Naive thymus-derived CD4-positive, alpha-beta T cell (primary cell): ENCODE measurements around the gene TERC. TPM values are rescaled to one million over a fixed set of nuclear protein-coding genes. Genes with fewer than 3 reads are reported as not detected.

Source experiments
- ATAC-seq: fragments of 150-1000 bp; cut with Tn5 transposase; 2 replicates; pipeline ENCODE4 v1.10.0; 2021; ENCODE audit warnings: mild to moderate bottlenecking, moderate library complexity
- CTCF ChIA-PET: fragments of 350-600 bp; sonication (Branson Sonifier 250); formaldehyde crosslinking; loops from one replicate; lab custom pipeline; 2021; ENCODE audit warnings: antibody characterized with exemption; lab: Charles Lee
- POLR2A ChIA-PET: fragments of 350-600 bp; sonication (Branson Sonifier 250); formaldehyde crosslinking; loops from one replicate; lab custom pipeline; 2021; ENCODE audit warnings: antibody characterized with exemption, inconsistent platforms; lab: Charles Lee
- DNase-seq, 9 donors: peaks; one replicate each; pipeline versions ENCODE4 v3.0.0 to v3.0.0-alpha.2; 2020 to 2022; ENCODE audit warnings: mixed read lengths in 1 of 9
- H3K27ac ChIP-seq: one replicate; pipeline ENCODE4 v1.7.0; 2013; ENCODE audit warnings: mild to moderate bottlenecking, low read depth, low read length, moderate library complexity
- H3K27me3 ChIP-seq, 2 donors: one replicate each; pipeline ENCODE4 v1.7.0; 2013; ENCODE audit warnings: low read length in 2 of 2, mild to moderate bottlenecking in 2 of 2, moderate library complexity in 2 of 2; ENCODE audit not compliant: control insufficient read depth in 2 of 2, insufficient read depth in 2 of 2
- H3K36me3 ChIP-seq, 3 experiments: 1 replicate in 2 of 3; 2 replicates in 1 of 3; pipeline ENCODE4 v1.7.0; 2013; ENCODE audit warnings: low read length in 3 of 3, mild to moderate bottlenecking in 3 of 3, moderate library complexity in 1 of 3; ENCODE audit not compliant: insufficient read depth in 3 of 3, control insufficient read depth in 2 of 3
- H3K4me1 ChIP-seq, 2 donors: one replicate each; pipeline ENCODE4 v1.7.0; 2013; ENCODE audit warnings: low read length in 2 of 2, mild to moderate bottlenecking in 2 of 2, moderate library complexity in 1 of 2; ENCODE audit not compliant: control insufficient read depth in 2 of 2, insufficient read depth in 2 of 2
- H3K4me3 ChIP-seq: 2 replicates; pipeline ENCODE4 v1.7.0; 2013; ENCODE audit warnings: mild to moderate bottlenecking, low read length
- H3K9me3 ChIP-seq, 3 experiments: 1 replicate in 2 of 3; 2 replicates in 1 of 3; pipeline ENCODE4 v1.7.0; 2013; ENCODE audit warnings: low read length in 3 of 3; ENCODE audit not compliant: control insufficient read depth in 2 of 3
- H3K27ac Mint-ChIP-seq, 9 donors: one replicate each; pipeline ENCODE4 v1.8.0; 2020 to 2022; ENCODE audit warnings: mixed read lengths in 9 of 9, mild to moderate bottlenecking in 8 of 9, moderate library complexity in 5 of 9, inconsistent platforms in 2 of 9
- H3K27me3 Mint-ChIP-seq, 5 donors: one replicate each; pipeline ENCODE4 v1.8.0; 2021 to 2022; ENCODE audit warnings: mixed read lengths in 5 of 5, mild to moderate bottlenecking in 1 of 5
- H3K36me3 Mint-ChIP-seq, 5 donors: one replicate each; pipeline ENCODE4 v1.8.0; 2020 to 2022; ENCODE audit warnings: mixed read lengths in 5 of 5, mild to moderate bottlenecking in 3 of 5, inconsistent platforms in 1 of 5
- H3K4me1 Mint-ChIP-seq, 7 donors: one replicate each; pipeline ENCODE4 v1.8.0; 2020 to 2022; ENCODE audit warnings: mixed read lengths in 7 of 7, mild to moderate bottlenecking in 3 of 7, inconsistent platforms in 1 of 7
- H3K4me3 Mint-ChIP-seq, 10 donors: one replicate each; pipeline ENCODE4 v1.8.0; 2020 to 2022; ENCODE audit warnings: mild to moderate bottlenecking in 10 of 10, mixed read lengths in 10 of 10, moderate library complexity in 6 of 10, inconsistent platforms in 2 of 10
- H3K9me3 Mint-ChIP-seq, 11 donors: one replicate each; pipeline ENCODE4 v1.8.0; 2020 to 2022; ENCODE audit warnings: mixed read lengths in 11 of 11, mild to moderate bottlenecking in 4 of 11, inconsistent platforms in 1 of 11, moderate library complexity in 1 of 11
- intact Hi-C, 2 donors: fragments of 100-400 bp; cut with micrococcal nuclease; formaldehyde crosslinking; loops; one replicate each; pipeline ENCODE4 v1.15.1; 2023
- polyA plus RNA-seq, 2 donors: library from polyadenylated mRNA; unstranded; fragments of 300-500 nt; fragmentation: Illumina TruSeq; gene quantifications; one replicate each; pipeline ENCODE4 v1.2.3, GENCODE V29; 2021
- total RNA-seq, 6 experiments: library from RNA in 5 of 6; stranded (reverse) in 5 of 6; gene quantifications; 1 replicate in 5 of 6; 2 replicates in 1 of 6; pipeline ENCODE4 v1.2.3 and lab custom pipeline; 2021 to 2026

The TERC gene
- total and polyA plus RNA-seq, 7 experiments from 2014 or later, result 1.1 to 19.4 (median 5.8) TPM; not detected in 1

DNA sequence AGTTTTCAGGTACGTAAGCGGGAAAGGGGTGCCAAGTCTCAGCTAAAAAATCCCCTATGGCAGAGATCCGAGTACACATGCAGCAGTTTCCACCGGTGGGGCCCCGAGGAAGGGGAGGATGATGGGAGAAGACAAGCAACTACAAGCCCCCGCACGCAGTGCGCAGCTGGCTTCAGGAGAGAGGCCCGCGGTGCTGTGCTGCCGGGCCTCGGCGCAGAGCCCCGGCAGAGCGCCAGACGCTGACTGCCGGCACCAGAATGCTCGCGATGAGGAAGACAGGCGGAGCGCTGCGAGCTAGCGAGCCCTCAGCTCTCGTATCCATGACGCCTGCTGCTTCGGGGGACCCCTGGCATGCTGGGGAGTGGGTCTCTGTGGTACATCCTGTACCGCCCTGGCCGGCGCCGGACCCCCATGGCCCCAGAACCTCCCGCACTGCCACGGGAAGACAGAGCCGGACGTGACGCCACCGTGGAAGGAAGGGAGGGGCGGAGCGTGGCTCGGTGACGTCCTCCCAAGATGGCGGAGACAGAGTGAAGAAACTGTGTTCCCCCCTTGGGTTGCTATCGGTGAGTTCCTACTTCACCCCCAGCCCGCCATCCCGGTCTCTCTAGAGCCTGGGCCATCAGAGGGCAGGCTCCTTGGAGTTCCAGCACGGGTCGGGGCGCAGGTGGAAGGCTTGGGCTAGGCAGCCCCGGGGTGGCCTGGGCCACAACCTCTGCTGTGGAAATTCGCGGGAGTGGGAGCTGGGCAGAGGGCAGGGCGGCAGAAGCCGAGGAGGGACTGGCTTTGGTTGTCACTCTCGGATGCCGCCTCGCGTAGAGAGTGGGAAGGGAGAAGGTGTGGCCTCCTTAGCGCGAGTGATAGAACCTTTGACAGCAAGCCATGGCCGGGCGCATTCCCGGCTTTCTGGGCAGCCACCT is 8.3 kb upstream of the TERC start, which contains the start of gene MYNN:
TSS of gene MYNN (plus strand) at position 500 of the 920 bp plus-strand sequence. CDS start 900 bp downstream, outside the sequence.
- Mint-ChIP-seq H3K27ac (peak within 1 kb of the TSS; percentile 96 to 100 (median 99)), H3K27me3 (peaks cover 0 to 5% (median 0%) of the 10 kb centered on the region in 5 donors), H3K4me1 (peaks cover 18 to 69% (median 56%) of the 10 kb centered on the region in 7 donors), H3K9me3 (peaks cover 0 to 18% (median 0%) of the 10 kb centered on the region in 11 donors), H3K36me3 (peaks cover 0 to 25% (median 20%) of the 10 kb centered on the region in 5 donors), H3K4me3 (peak within 1 kb of the TSS; percentile 91 to 99 (median 97))
- intact Hi-C loops, result loop anchor here (1.0 to 10.0 kb wide), 16 partner anchors 8 to 1687 kb away; partner anchors contain the start of genes PHC3 (in 2 of the 2), PRKCI (in 2 of the 2), SEC62 (in 2 of the 2) and SKIL (in 2 of the 2)
- Histone ChIP-seq H3K9me3 (no peaks in the 10 kb centered on the region), H3K36me3 (peaks cover 0 to 25% (median 13%) of the 10 kb centered on the region in 3 experiments), H3K4me3 (peak within 1 kb of the TSS; percentile 87), H3K4me1 (peaks cover 15 to 22% of the 10 kb centered on the region in 2 donors), H3K27me3 (no peaks in the 10 kb centered on the region), H3K27ac (peak within 1 kb of the TSS; percentile 100)
- ChIA-PET CTCF (interaction anchor here (0.6 to 3.2 kb wide), 5 partner anchors 9 to 593 kb away, joined by 3 to 15 read pairs (median 3); partner anchors contain the start of gene TERC), POLR2A (interaction anchor here (0.6 to 3.7 kb wide), 21 partner anchors 9 to 1097 kb away, joined by 3 to 89 read pairs (median 3); partner anchors contain the start of genes GPR160, LRRC34, LRRIQ4 and PHC3)
- DNase-seq, result peak; percentile 87 to 95 (median 93)
- ATAC-seq, result peak; percentile 90

DNA sequence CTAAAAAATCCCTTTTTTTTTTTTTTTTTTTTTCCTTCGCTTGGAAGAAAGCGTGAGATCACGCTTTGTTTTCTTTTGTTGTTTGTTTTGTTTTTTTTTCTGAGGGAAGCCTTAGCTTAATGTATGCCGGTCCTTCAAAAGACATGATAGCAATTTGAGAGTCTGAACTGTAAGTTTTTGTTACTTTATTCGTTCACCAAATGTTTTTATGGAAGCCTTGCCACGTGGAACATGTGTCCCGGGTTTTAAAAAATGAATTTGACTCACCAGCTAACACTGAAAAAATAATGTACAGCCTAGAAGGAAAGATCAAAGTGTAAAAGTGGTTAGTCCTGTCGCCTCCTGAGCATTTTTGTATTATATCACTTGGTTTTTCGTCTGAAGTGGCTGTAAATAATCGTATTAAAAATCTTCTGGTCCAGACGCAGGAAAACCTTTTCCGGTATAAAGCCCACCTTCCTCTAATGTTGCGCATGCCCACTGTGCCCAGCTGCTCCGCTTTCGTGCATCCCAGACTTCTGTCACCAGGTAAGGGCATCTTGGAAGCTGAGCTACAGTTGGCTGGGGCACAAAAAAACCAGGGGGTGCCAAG is 7.5 kb upstream of the TERC start:
- Mint-ChIP-seq H3K36me3 (peaks cover 0 to 19% (median 16%) of the 10 kb centered on the region in 5 donors), H3K27me3 (peaks cover 0 to 5% (median 0%) of the 10 kb centered on the region in 5 donors), H3K4me1 (peaks cover 18 to 65% (median 50%) of the 10 kb centered on the region in 7 donors), H3K9me3 (peaks cover 0 to 18% (median 0%) of the 10 kb centered on the region in 11 donors), H3K4me3 (peak overlapping the region; percentile 91 to 99 (median 97)), H3K27ac (peak overlapping the region; percentile 96 to 100 (median 99))
- peaks cover 15 to 22% of the 10 kb centered on the region in 2 donors for H3K4me1 ChIP-seq
- H3K4me3 ChIP-seq, result peak overlapping the region; percentile 87
- no peaks in the 10 kb centered on the region for H3K9me3 ChIP-seq
- no peaks in the 10 kb centered on the region for H3K27me3 ChIP-seq
- DNase-seq, result no peak
- intact Hi-C loops, result loop anchor here (1.0 to 10.0 kb wide), 10 partner anchors 261 to 1482 kb away; partner anchors contain the start of genes PHC3 (in 2 of the 2), PRKCI (in 2 of the 2), SKIL (in 2 of the 2) and RPL22L1 (in 1 of the 2)
- ATAC-seq, result peak; percentile 26
- peaks cover 0 to 18% (median 13%) of the 10 kb centered on the region in 3 experiments for H3K36me3 ChIP-seq
- ChIA-PET POLR2A (interaction anchor here (0.6 to 3.7 kb wide), 21 partner anchors 9 to 1097 kb away, joined by 3 to 89 read pairs (median 3); partner anchors contain the start of genes GPR160, LRRC34, LRRIQ4 and PHC3), CTCF (interaction anchor here (0.6 to 3.2 kb wide), 5 partner anchors 9 to 594 kb away, joined by 3 to 15 read pairs (median 6); partner anchors contain the start of gene TERC)
- peak overlapping the region; percentile 100 for H3K27ac ChIP-seq

DNA sequence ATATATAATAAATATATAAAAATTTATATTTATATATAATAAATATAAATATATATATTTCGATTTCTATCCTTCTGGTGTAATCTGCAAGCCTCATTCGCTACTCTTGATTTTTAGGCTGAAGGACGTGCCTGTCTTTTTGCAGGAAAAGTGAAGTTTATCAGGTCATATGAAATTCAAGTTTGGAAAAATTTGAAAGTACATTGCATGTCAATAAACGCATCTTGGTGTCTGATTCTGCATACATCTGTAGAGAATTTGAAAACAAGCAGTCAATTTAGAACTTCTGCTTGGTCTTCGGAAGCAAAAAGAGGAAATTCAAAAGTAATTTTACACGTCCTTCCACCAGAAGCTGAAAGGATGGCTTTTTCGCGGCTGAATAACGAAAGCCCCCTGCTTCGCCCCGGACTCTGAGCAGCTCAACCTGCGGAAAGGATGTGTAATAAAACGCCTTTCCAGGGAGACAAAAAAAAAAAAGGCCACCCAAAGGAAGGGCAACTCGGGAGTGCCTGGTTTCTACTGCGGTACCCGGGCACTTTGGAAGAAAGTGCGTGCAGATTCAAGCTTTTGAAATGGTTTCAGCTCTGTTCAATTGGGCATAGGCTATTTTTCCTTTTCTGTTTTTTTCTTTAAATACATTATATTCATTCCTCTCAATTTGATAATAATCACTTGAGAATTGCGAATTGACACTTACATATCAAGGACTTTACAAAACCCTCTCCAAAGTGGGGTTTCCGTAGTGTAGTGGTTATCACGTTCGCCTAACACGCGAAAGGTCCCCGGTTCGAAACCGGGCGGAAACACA is 6.8 kb upstream of the TERC start:
- H3K36me3 Mint-ChIP-seq, result peaks cover 0 to 13% (median 10%) of the 10 kb centered on the region in 5 donors
- H3K27me3 Mint-ChIP-seq, result peaks cover 0 to 5% (median 0%) of the 10 kb centered on the region in 5 donors
- H3K9me3 Mint-ChIP-seq, result peaks cover 0 to 18% (median 0%) of the 10 kb centered on the region in 11 donors
- no peaks in the 10 kb centered on the region for H3K9me3 ChIP-seq
- peak overlapping the region; percentile 91 to 99 (median 97) for H3K4me3 Mint-ChIP-seq
- DNase-seq (peak; percentile 42 to 87 (median 84)), ATAC-seq (peak; percentile 23)
- H3K4me1 Mint-ChIP-seq, result peaks cover 17 to 58% (median 44%) of the 10 kb centered on the region in 7 donors
- H3K4me1 ChIP-seq, result peaks cover 15 to 22% of the 10 kb centered on the region in 2 donors
- peak overlapping the region; percentile 96 to 100 (median 99) for H3K27ac Mint-ChIP-seq
- ChIA-PET CTCF (interaction anchor here (0.7 to 3.2 kb wide), 3 partner anchors 8 to 378 kb away, joined by 6 to 15 read pairs (median 6); partner anchors contain the start of gene TERC), POLR2A (interaction anchor here (0.6 to 3.7 kb wide), 15 partner anchors 8 to 1098 kb away, joined by 3 to 89 read pairs (median 6); partner anchors contain the start of genes LRRC34, LRRIQ4, PHC3 and RPL22L1)
- H3K4me3 ChIP-seq, result peak overlapping the region; percentile 87
- intact Hi-C loops, result loop anchor here (1.0 to 10.0 kb wide), 10 partner anchors 262 to 1483 kb away; partner anchors contain the start of genes PHC3 (in 2 of the 2), PRKCI (in 2 of the 2), SKIL (in 2 of the 2) and RPL22L1 (in 1 of the 2)
- peaks cover 0 to 18% (median 8%) of the 10 kb centered on the region in 3 experiments for H3K36me3 ChIP-seq
- peak overlapping the region; percentile 100 for H3K27ac ChIP-seq
- no peaks in the 10 kb centered on the region for H3K27me3 ChIP-seq

DNA sequence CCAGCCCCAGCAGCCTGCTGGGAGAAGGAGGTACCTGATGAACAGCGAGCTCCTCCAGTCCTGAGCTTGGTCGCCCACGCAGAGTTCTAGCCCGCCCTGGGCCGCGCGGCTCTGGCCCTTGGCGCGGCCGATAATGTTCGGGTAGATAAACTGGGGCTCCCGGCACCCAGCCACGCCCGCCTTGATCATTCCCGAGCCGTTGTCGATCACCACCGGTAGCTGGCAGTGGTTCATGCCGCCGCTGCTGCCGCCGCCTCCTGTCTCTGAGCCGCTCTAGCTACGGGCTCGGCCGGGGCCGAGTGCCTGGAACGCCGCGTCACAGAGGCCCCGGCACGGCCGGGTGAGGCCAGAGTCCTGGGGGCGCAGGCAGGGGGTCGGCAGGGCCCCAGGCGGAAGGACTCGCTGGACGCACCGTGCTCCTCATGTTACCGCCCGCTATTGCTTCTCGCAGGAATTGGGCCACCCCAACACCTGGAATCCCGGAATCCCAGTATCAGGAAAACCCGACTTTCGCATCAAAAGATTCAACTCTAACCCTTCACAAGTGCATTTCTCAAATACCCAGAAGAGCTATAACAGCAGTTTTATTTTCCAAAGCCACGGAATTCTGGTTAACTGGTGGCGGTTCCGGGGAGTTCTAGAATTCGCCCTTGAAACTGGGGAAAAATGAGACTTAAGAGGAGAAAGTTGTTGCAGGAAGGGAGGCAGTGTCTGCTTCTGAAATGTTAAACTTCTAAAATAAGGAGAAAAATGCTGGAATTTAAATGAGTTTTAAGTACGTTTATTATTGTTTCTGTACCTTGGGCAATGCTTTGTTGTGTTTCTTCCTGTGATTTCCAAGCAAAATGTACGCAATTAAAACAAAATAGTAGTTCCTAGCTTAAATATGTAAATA is 4.7 kb upstream of the TERC start, which contains the start of gene ACTRT3:
TSS of gene ACTRT3 (minus strand) at position 275 of the 895 bp plus-strand sequence. CDS start at position 234, 41 bp downstream.
- ATAC-seq, result no peak
- POLR2A ChIA-PET, result interaction anchor here (0.9 to 2.2 kb wide), 4 partner anchors 11 to 200 kb away, joined by 3 to 7 read pairs (median 4); no protein-coding TSS in a partner anchor
- intact Hi-C loops, result loop anchor here in 1 of 2 donors (5.0 to 10.0 kb wide), 2 partner anchors 107 to 1485 kb away; partner anchors contain the start of gene MECOM

More for the DNA sequence above, 4.7 kb upstream of the TERC start, which contains the start of gene ACTRT3:
- Mint-ChIP-seq H3K4me1 (peaks cover 0 to 46% (median 34%) of the 10 kb centered on the region in 7 donors), H3K9me3 (peaks cover 0 to 18% (median 4%) of the 10 kb centered on the region in 11 donors), H3K36me3 (peaks cover 0 to 3% (median 0%) of the 10 kb centered on the region in 5 donors), H3K4me3 (peak within 1 kb of the TSS; percentile 87 to 96 (median 91)), H3K27me3 (peaks cover 0 to 5% (median 0%) of the 10 kb centered on the region in 5 donors), H3K27ac (peak within 1 kb of the TSS; percentile 65 to 96 (median 84))
- CTCF ChIA-PET, result no interaction called here
- no peaks in the 10 kb centered on the region for H3K27me3 ChIP-seq
- peaks cover 0 to 16% (median 0%) of the 10 kb centered on the region in 3 experiments for H3K36me3 ChIP-seq
- peak in 8 of 9 donors; percentile 34 to 64 (median 42) for DNase-seq
- H3K4me3 ChIP-seq, result peak within 1 kb of the TSS; percentile 59
- no peaks in the 10 kb centered on the region for H3K9me3 ChIP-seq
- H3K27ac ChIP-seq, result peak within 1 kb of the TSS; percentile 69
- peaks cover 7 to 13% of the 10 kb centered on the region in 2 donors for H3K4me1 ChIP-seq
